ENCODE measurements around the gene COX4I2. TPM values are rescaled to one million over a fixed set of nuclear protein-coding genes. Genes with fewer than 3 reads are reported as not detected.

COX4I2 gene
- total and polyA plus RNA-seq, 2 of the 8 experiments (the other 6 are each of a cell fraction or from before 2014, with no cell fraction given): 0.26 TPM; not detected in 1

DNA sequence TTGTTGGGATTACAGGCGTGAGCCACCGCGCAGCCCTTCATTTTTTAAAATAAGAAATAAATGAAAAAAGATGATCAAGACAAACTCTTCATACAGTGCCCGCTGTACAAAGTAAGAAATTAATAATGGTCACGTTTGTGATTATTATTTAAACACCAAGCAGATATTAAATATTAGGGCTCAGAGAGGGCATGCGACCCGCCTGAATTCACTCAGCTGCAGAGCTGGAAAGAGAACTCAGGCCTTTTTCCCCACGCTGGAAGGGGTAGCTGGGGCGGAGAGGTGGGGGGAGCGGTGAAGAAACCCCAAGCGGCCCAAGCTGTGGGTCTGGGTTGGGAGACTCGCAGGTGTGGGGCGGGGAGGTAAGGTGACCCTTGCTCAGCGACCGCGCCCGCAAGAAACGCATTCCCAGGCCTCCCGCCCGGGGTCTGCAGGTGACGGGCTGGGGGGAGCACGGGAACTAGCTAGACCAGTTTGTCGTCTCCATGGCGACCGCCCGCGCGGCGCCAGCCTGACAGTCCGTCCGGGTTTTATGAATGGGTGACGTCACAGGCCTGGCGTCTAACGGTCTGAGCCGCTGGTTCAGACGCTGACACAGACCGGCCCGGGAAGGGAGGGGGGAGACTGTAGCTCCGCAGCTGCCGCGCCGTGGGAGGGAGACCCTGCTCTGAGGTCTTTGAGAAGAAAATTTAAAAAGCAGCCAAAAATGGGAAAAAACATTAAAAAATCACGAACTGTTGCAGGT lies 33.7 kb upstream of the COX4I2 start (continued):
- TF ChIP-seq CHD2 (IDR thresholded peaks at IDR 0.05; ENCODE audit: low read length) (peak; percentile 43; the same call in 1 of the 2 replicates), HDAC6 (IDR thresholded peaks at IDR 0.05; ENCODE audit: low read depth, low read length) (no peak), CTBP2 (IDR thresholded peaks at IDR 0.05; ENCODE audit: borderline replicate concordance, insufficient read depth, insufficient read length, low read length) (peak; percentile 97), POLR2AphosphoS5 (IDR thresholded peaks at IDR 0.05; ENCODE audit: low read depth, low read length) (peak; percentile 80; the same call in 1 of the 2 replicates)

Data from H1 (cell line).